GM23338 (cell line): ENCODE data around the gene XRRA1. TPM values are rescaled to one million over a fixed set of nuclear protein-coding genes. Genes with fewer than 3 reads are reported as not detected.

Experiments
- ATAC-seq: fragments of 200-7000 bp; cut with Tn5 transposase; 3 replicates; pipeline ENCODE4 v1.9.1; 2020
- DNase-seq: peaks from one replicate; pipeline ENCODE4 v3.0.0-alpha.2; 2015; ENCODE audit warnings: low spot score
- H2AFZ ChIP-seq: fragments of 200-600 bp; sonication (generic); 2 replicates; pipeline ENCODE4 v1.8.0; 2016; ENCODE audit warnings: antibody characterized with exemption, mild to moderate bottlenecking, moderate library complexity
- H3F3A ChIP-seq: fragments of 200-600 bp; sonication (generic); replicated peaks from 2 replicates; pipeline ENCODE4 v1.8.0; 2017; ENCODE audit warnings: antibody characterized with exemption, mixed run types, low read depth
- H3K27ac ChIP-seq: fragments of 200-600 bp; sonication (generic); 2 replicates; pipeline ENCODE4 v1.6.1; 2016; ENCODE audit warnings: low read depth
- H3K27me3 ChIP-seq: fragments of 200-600 bp; sonication (generic); 2 replicates; pipeline ENCODE4 v1.8.0; 2016; ENCODE audit warnings: mild to moderate bottlenecking, mixed run types, moderate library complexity; ENCODE audit not compliant: insufficient read depth
- H3K36me3 ChIP-seq: fragments of 200-600 bp; sonication (generic); 2 replicates; pipeline ENCODE4 v1.8.0; 2016; ENCODE audit warnings: mild to moderate bottlenecking; ENCODE audit not compliant: insufficient read depth
- H3K4me1 ChIP-seq: fragments of 200-600 bp; sonication (generic); 2 replicates; pipeline ENCODE4 v1.8.0; 2016; ENCODE audit warnings: mild to moderate bottlenecking, moderate library complexity; ENCODE audit not compliant: insufficient read depth
- H3K4me2 ChIP-seq: fragments of 200-600 bp; sonication (generic); 2 replicates; pipeline ENCODE4 v1.7.1; 2017; ENCODE audit warnings: mixed run types
- H3K4me3 ChIP-seq: fragments of 200-600 bp; sonication (generic); 2 replicates; pipeline ENCODE4 v1.6.1; 2016; ENCODE audit warnings: mixed run types
- H3K79me2 ChIP-seq: fragments of 200-600 bp; sonication (generic); replicated peaks from 2 replicates; pipeline ENCODE4 v1.8.0; 2017; ENCODE audit warnings: mild to moderate bottlenecking; ENCODE audit not compliant: insufficient read depth
- H3K9me2 ChIP-seq: fragments of 200-600 bp; sonication (generic); 2 replicates; pipeline ENCODE4 v1.8.0; 2017; ENCODE audit not compliant: insufficient read depth
- H4K20me1 ChIP-seq: fragments of 200-600 bp; sonication (generic); replicated peaks from 2 replicates; pipeline ENCODE4 v1.8.0; 2017; ENCODE audit warnings: mild to moderate bottlenecking; ENCODE audit not compliant: insufficient read depth
- H3K27ac Mint-ChIP-seq: 2 replicates; pipeline ENCODE4 v1.8.0; 2020; ENCODE audit warnings: inconsistent platforms, mild to moderate bottlenecking, moderate library complexity, mixed read lengths
- H3K27me3 Mint-ChIP-seq: 3 replicates; pipeline ENCODE4 v1.8.0; 2022; ENCODE audit warnings: low read depth, mild to moderate bottlenecking, moderate library complexity, mixed read lengths, inconsistent platforms; ENCODE audit not compliant: insufficient read depth, poor library complexity
- H3K36me3 Mint-ChIP-seq: 3 replicates; pipeline ENCODE4 v1.8.0; 2021; ENCODE audit warnings: low read depth, mild to moderate bottlenecking, inconsistent platforms, moderate library complexity, mixed read lengths
- H3K4me1 Mint-ChIP-seq: 3 replicates; pipeline ENCODE4 v1.8.0; 2020; ENCODE audit warnings: mild to moderate bottlenecking, inconsistent platforms, mixed read lengths
- H3K4me3 Mint-ChIP-seq: 3 replicates; pipeline ENCODE4 v1.8.0; 2021; ENCODE audit warnings: moderate library complexity, mild to moderate bottlenecking, inconsistent platforms, mixed read lengths
- H3K9me3 Mint-ChIP-seq: 3 replicates; pipeline ENCODE4 v1.8.0; 2020; ENCODE audit warnings: moderate library complexity, mild to moderate bottlenecking, inconsistent platforms, mixed read lengths
- CREB1 ChIP-seq: fragments of 250-450 bp; sonication (Bioruptor Pico); IDR thresholded peaks from 2 replicates; pipeline ENCODE4 v1.5.0; 2020; ENCODE audit warnings: low read depth, mild to moderate bottlenecking, moderate library complexity
- EZH2 ChIP-seq: fragments of 200-600 bp; sonication (generic); IDR thresholded peaks from one replicate; pipeline ENCODE4 v1.8.0; 2017; ENCODE audit warnings: antibody characterized with exemption, mild to moderate bottlenecking, low read depth; ENCODE audit not compliant: unreplicated experiment
- POLR2AphosphoS5 ChIP-seq: IDR thresholded peaks from 2 replicates; pipeline ENCODE4 v1.6.1; 2016; ENCODE audit warnings: antibody characterized with exemption, low read depth
- REST ChIP-seq: IDR thresholded peaks from one replicate; pipeline ENCODE4 v1.6.1; 2018; ENCODE audit warnings: antibody characterized with exemption; ENCODE audit not compliant: unreplicated experiment
- ZNF462 ChIP-seq: fragments of 250-450 bp; sonication (Bioruptor Pico); IDR thresholded peaks from 2 replicates; pipeline ENCODE4 v1.5.0; 2020; ENCODE audit warnings: mild to moderate bottlenecking, moderate library complexity
- polyA plus RNA-seq: library from polyadenylated mRNA; unstranded; fragments of >200 nt; fragmentation: Nextera tagmentation; extraction: Ambion mirVana; gene quantifications from 2 replicates; pipeline ENCODE4 v1.2.1, GENCODE V29; 2016
- total RNA-seq: library from RNA; depleted of rRNA; stranded (reverse); fragments of >200 nt; shearing (Covaris generic); gene quantifications from 2 replicates; pipeline ENCODE4 v1.2.3, GENCODE V29; 2014

Gene XRRA1
- total and polyA plus RNA-seq, 2 experiments from 2014 or later: 4.9 to 5.4 TPM

- Histone ChIP-seq H3K4me2 (no peak overlapping the region), H3K4me3 (peak overlapping the region; percentile 94; the same call in 1 of the 2 replicates), H3K27ac (no peak overlapping the region), H4K20me1 (peaks cover 36% of the 10 kb centered on the region), H3K36me3 (0 out of 2 replicates have a peak, but pooled peaks cover 2% of the 10 kb centered on the region), H3K79me2 (peaks cover 68% of the 10 kb centered on the region), H3K27me3 (no peaks in the 10 kb centered on the region), H2AFZ (no peak overlapping the region), H3F3A (no peaks in the 10 kb centered on the region), H3K9me2 (no peaks in the 10 kb centered on the region), H3K4me1 (peaks cover 12% of the 10 kb centered on the region; the same call in 1 of the 2 replicates)
- DNase-seq (no peak), ATAC-seq (no peak)
- Mint-ChIP-seq H3K27ac (no peak overlapping the region), H3K9me3 (no peaks in the 10 kb centered on the region), H3K4me1 (peaks cover 7% of the 10 kb centered on the region; the same call in 2 of the 3 replicates), H3K27me3 (peaks cover 6% of the 10 kb centered on the region), H3K4me3 (no peak overlapping the region), H3K36me3 (no peaks in the 10 kb centered on the region; the same call in 2 of the 3 replicates)
- no peak for TF ChIP-seq CREB1 (CRISPR knock-in tag)
- TF ChIP-seq POLR2AphosphoS5: no peak
- TF ChIP-seq REST: no peak
- TF ChIP-seq EZH2: no peak
Observed at GRCh38 chr11:74951226-74951625, 2.3 kb upstream of the XRRA1 start.

- H3K27me3 ChIP-seq: no peaks in the 10 kb centered on the region
- peaks cover 62% of the 10 kb centered on the region for H3K79me2 ChIP-seq
- Mint-ChIP-seq H3K27ac (peak overlapping the region; percentile 99; the same call in 1 of the 2 replicates), H3K36me3 (no peaks in the 10 kb centered on the region; the same call in 2 of the 3 replicates), H3K4me1 (peaks cover 7% of the 10 kb centered on the region; the same call in 2 of the 3 replicates), H3K27me3 (peaks cover 6% of the 10 kb centered on the region), H3K4me3 (peak overlapping the region; percentile 97), H3K9me3 (no peaks in the 10 kb centered on the region)
- H3K4me2 ChIP-seq: peak overlapping the region; percentile 91
- no peaks in the 10 kb centered on the region for H3F3A ChIP-seq
- no peak for TF ChIP-seq EZH2
- TF ChIP-seq ZNF462 (CRISPR knock-in tag): no peak
- peaks cover 36% of the 10 kb centered on the region for H4K20me1 ChIP-seq
- H2AFZ ChIP-seq: no peak overlapping the region
- 0 out of 2 replicates have a peak, but pooled peaks cover 2% of the 10 kb centered on the region for H3K36me3 ChIP-seq
- DNase-seq (no peak), ATAC-seq (no peak)
- H3K4me3 ChIP-seq: peak overlapping the region; percentile 94
- H3K27ac ChIP-seq: no peak overlapping the region
- no peaks in the 10 kb centered on the region for H3K9me2 ChIP-seq
- peaks cover 12% of the 10 kb centered on the region; the same call in 1 of the 2 replicates for H3K4me1 ChIP-seq
Observed at GRCh38 chr11:74950374-74950969, 1.6 kb upstream of the XRRA1 start.
